ENCODE data around the gene RILPL2.
A peak's percentile ranks its signal among the peaks of the same experiment; 100 is the strongest.
"Not testable (repeated sequence)": the region's sequence is repeated elsewhere in the genome, so short reads cannot be mapped to it uniquely, and the experiment has no call there.

Gene RILPL2

DNA sequence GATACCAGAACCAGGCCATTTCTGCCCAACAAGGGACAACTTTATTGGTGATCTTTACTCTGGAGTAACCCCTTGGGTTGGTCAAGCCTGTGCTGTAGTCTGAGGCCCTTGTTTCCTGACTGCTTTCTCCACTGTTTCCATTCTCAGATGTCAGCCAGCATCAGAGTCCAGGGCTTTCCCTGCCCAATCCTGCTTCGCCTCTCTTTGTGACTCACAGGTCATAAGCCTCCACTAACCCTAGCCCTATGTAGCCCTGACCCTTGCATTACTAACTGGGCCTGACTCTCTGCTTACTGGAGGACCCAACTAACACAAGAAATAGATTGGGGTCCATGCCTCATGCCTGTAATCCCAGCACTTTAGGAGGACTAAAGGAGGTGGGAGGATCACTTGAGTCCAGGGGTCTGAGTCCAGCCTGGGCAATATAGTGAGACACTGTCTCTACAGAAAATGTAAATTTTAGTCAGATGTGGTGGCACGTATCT is 12.8 kb upstream of the RILPL2 start:
- no peak for DNase-seq

DNA sequence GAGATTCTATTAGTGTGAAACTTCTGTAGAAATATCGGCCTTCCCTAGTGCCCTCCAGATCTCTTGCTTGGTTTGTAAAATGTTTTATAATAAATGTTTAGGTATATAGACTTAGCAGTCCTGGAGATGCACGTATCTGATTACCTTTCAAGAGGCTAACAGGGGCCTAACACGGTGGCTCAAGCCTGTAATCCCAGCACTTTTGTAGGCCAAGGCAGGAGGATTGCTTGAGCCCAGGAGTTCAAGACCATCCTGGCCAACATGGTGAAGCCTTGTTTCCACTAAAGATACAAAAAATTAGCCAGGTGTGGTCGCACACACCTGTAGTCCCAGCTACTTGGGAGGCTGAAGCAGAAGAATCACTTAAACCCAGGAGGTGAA is 9.8 kb upstream of the RILPL2 start:
- no peak for DNase-seq

- no peak for DNase-seq
These were observed 9.2 kb upstream of the RILPL2 start for GRCh38 chr12:123445388-123446332.

DNA sequence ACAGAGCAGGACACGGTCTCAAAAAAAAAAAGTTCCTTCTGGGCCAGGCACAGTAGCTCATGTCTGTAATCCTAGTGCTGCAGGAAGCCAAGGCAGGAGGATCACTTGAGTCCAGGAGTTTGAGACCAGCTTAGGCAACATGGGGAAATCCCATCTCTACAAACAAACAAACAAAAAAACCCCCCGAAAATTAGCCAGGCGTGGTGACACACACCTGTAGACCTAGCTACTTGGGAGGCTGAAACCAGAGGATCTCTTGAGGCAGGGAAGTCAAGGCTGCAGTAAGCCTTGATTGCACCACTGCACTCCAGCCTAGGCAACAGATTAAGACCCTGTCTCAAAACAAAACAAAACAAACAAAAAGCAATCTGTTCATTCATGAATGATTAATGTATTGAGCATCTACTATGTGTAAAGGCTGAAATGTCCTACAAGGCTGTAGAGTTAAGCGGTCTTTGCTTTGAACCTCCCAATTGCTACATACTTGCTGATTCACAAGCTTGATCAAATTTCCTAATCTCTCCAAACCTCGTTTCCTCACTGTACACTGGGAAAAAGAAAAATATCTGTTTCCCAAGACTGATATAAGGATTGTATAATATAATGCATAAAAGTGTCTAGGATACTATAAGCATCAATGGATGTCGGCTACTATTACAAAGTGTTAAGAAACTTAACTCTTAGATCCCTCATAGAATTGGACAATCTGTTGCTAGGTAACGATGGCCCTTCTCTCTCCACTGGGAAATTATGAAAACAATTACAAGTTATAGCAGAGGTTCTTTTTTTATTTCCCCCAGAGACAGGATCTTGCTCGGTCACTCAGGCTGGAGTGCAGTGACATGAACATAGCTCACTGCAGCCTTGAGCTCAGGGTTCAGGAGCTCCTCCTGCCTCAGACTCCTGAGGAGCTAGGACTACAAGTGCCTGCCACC is 7.9 kb upstream of the RILPL2 start:
- no peak for DNase-seq

- no peak for DNase-seq
These were observed 6.3 kb upstream of the RILPL2 start for GRCh38 chr12:123442774-123443173.

GRCh38 chr12:123441523-123442164 is 5.2 kb upstream of the RILPL2 start:
- no peak for DNase-seq

DNA sequence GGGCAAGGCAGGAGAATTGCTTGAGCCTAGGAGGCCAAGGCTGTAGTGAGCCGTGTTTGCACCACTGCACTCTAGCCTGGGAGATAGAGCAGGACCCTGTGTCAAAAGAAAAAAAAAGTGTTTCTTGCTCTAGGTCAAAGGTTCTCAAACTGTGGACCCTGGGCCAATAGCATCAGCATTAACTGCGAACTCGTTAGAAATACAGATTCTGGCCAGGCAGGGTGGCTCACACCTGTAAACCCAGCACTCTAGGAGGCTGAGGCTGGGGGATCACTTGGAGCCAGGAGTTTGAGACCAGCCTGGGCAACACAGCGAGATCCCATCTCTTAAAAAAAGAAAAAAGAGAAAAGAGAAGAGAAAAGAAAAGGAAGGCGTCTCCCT is 858 bp downstream of the RILPL2 start:
- DNase-seq = no peak

DNA sequence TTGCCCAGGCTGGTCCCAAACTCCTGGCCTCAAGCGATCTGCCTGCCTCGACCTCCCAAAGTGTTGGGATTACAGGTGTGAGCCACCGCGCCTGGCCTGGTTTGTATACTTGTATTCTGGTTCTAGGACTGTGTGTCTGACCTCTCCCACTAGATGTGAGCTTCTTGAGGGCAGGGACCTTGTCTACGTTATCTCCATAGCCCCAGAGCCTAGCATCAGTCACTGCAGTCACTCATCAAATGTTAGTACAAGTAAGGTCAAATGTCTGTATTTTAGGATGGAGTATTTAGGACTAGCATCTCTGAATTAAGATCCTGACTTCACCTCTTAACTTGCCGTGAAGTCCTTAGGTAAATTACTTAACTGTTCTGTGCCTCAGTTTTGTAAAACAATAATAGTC is 2.9 kb downstream of the RILPL2 start:
- no peak for DNase-seq

- not testable (repeated sequence) for DNase-seq
These were observed 4.3 kb downstream of the RILPL2 start for GRCh38 chr12:123431951-123432817.

DNA sequence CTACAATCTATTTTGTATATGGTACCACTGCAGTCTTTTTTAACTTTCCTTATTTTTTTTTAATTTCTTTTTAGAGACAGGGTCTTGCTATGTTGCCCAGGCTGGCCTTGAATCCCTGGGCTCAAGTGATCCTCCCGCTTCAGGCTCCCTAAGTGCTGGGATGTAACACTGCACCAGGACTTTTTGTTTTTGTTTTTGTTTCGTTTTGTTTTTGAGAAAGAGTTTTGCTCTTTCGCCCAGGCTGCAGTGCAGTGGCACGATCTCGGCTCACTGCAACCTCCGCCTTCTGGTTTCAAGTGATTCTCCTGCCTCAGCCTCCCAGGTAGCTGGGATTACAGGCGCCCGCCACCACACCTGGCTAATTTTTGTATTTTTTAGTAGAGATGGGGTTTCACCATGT is 7.4 kb downstream of the RILPL2 start:
- DNase-seq = not testable (repeated sequence)

DNA sequence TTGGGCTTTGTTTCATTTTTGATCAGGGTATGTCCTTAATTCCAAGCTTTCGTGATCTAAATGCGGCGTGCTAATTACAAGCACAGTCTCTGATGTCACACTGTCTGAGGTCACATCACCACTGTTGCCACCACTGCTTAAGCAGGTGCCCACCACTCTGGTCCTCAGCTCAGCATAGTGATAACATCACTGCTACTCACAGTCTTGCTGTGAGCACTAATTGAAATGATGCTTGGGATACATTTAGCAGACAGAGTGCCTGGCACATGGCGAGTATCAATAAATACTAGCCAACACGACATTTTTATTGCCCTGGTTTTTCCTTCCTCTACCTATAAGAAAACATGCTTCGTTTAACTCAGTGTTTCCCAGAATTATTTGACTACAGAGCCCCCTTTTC is 7.9 kb downstream of the RILPL2 start:
- no peak for DNase-seq

DNA sequence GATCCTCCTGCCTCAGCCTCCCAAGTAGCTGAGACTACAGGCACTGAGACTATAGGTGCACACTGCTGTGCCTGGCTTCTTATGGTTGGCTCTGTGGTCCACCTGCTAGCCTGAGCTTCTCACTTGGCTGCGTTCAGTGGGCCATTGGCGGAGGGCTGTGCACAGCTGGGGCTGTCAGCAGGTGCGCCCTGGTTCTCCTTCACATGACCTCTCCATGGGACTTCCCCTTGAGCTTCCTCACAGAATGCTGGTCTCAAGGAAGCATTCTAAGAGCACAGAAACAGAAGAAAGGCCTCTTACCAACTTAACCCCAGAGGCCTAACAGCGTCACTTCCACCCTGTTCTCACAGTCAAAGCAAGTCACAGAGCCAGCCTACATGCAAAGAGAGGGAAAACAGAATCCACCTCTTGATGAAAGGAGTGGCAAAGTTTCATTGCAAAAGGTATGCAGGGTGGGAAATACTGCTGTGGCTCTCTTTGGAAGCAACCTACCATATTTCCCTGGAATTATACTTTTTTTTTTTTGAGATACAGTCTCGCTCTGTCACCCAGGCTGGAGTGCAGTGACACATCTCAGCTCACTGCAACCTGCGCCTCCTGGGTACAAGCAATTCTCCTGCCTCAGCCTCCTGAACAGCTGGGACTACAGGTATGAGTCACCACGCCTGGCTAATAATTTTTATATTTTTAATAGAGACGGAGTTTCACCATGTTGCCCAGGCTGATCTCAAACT is 9.3 kb downstream of the RILPL2 start:
- DNase-seq = no peak

- DNase-seq = no peak
These were observed 15.2 kb downstream of the RILPL2 start for GRCh38 chr12:123421314-123421713.

DNA sequence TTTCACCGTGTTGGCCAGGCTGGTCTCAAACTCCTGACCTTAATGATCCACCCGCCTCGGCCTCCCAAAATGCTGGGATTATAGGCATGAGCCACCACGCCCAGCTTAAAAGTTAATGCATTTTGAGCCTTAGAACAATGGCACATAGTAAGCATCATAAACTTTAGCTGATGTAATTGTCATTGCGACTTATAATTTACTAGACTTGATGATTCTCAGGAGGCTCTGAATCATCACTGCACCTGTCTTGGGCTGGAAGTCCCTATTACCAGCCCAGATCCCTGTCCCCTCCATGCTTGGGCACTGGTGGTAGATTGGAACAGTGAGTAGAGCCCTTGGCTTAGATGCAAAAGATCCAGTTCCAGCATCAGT is 26.5 kb downstream of the RILPL2 start:
- no peak for DNase-seq

GRCh38 chr12:123409284-123410040 is 27.0 kb downstream of the RILPL2 start:
- not testable (repeated sequence) for DNase-seq

- DNase-seq = not testable (repeated sequence)
These were observed 27.9 kb downstream of the RILPL2 start for GRCh38 chr12:123408619-123409018.

DNA sequence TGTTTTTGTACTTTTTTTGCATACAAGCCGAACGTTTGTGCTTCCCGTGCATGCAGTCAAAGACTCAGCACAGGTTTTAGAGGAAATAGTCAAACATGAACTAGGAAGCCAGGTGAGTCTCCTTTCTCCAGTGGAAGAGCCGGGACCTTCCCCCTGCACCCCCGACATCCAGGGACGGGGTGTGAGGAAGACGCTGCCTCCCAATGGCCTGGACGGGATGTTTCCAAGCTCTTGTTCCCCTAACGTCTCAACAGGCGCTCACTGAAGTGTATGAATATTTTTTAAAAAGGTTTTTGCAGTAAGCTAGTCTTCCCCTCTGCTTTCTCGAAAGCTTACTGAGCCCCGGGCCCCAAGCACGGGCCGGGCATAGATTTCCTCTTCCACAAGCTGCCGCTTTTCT is 28.6 kb downstream of the RILPL2 start:
- not testable (repeated sequence) for DNase-seq

DNA sequence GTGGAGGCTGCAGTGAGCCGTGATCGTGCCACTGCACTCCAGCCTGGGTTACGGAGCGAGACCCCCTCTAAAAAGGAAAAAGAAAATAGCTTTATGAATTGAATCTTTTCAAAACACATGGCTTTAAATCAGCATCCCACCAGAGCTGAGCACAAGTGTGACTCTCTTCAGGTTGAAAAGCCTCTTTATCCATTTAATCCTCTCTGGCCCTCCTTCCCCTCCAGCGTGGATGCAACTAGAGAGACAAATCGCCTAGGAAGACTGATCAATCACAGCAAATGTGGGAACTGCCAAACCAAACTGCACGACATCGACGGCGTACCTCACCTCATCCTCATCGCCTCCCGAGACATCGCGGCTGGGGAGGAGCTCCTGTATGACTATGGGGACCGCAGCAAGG is 29.2 kb downstream of the RILPL2 start:
- peak; percentile 72 for DNase-seq

DNA sequence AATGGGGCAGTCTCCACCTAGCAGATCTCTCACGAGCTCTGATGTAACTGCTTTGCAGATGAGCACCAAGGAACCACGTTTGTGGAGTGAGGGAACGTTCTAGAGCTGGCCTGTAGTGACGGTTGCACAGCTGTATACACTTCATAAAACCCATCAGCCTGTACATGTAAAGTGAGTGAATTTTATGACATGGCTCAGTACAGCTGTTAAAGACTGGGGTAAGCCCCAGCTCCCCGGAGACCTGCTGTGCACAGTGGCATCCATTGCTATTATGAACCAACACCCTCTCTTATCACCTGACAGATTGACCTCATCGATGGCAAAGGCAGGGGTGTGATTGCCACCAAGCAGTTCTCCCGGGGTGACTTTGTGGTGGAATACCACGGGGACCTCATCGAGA is 31.9 kb downstream of the RILPL2 start:
- DNase-seq = no peak
